K562 treated with DMSO at 1 percent for 12 hours (cell line): ENCODE measurements around the gene STC2. TPM values are rescaled to one million over a fixed set of nuclear protein-coding genes. Genes with fewer than 3 reads are reported as not detected.

Experiments
- total RNA-seq: library from RNA; unstranded; fragments of 300-600 nt; gene quantifications from 2 replicates; pipeline ENCODE4 v1.2.3, GENCODE V29; 2022; ENCODE audit not compliant: insufficient read depth

STC2 gene, protein sequence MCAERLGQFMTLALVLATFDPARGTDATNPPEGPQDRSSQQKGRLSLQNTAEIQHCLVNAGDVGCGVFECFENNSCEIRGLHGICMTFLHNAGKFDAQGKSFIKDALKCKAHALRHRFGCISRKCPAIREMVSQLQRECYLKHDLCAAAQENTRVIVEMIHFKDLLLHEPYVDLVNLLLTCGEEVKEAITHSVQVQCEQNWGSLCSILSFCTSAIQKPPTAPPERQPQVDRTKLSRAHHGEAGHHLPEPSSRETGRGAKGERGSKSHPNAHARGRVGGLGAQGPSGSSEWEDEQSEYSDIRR
- 7.1 and 22.7 TPM in 2 replicates for total RNA-seq

DNA sequence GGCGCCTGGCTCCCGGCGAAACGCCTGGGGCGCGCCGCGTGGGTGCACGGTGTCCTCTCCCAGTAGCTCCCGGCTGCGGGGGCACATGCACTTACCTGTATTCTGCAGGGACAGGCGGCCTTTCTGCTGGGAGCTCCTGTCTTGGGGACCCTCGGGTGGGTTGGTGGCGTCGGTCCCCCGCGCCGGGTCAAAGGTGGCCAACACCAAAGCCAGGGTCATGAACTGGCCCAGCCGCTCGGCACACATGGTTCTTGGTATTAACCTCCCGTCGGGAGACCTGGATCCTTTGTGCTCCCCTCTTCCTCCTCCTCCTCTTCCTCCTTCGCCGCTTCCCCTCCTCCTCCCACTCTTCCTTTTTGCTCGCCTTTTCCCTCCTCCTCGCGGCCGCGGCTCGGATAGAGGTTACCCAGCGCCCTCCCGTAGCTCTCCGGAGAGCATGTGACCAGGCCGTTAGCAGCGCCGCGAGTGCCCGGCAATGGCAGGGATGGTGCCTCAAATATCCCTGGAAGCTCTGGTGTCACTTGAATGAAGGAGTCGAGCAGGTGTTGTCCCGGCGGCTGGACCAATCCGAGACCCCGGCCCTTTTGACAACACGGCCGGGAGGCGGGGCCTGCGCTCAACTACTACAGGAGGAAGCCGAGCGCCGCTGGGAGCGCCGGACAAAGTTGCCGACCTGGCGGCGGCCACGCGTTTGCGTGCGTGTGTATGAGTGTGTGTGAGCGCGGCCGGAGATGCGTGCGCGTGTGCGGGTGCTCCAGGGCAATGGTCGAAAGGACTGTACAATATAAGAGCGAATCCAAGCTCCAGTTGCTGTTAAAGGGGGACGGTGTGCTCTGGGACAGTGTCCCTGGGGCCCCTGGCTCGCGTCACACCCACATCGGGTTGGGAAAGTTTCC lies at the start of gene STC2:
Gene STC2, minus strand, starts transcription at position 467 of the 896 bp plus-strand sequence. Its CDS starts 221 bp downstream, at position 246.

Other genes starting within 250 kb of the STC2 start
- 9.8 and 12.9 TPM in 2 replicates for gene BNIP1, start 183.9 kb downstream of the STC2 start, total RNA-seq
- gene NKX2-5, start 93.2 kb downstream of the STC2 start, total RNA-seq: not detected in 2 replicates